NT2/D1 (cell line): ENCODE data around the gene DYRK1B.

Experiments used
- DNase-seq: peaks from one replicate; pipeline ENCODE4 v3.0.0-alpha.2; 2011; ENCODE audit warnings: low read depth, low spot score
- H3K27me3 ChIP-seq: 2 replicates; pipeline ENCODE4 v1.6.0; 2011; ENCODE audit warnings: mild to moderate bottlenecking; ENCODE audit not compliant: insufficient read length, insufficient read depth
- H3K36me3 ChIP-seq: 2 replicates; pipeline ENCODE4 v1.6.1; 2011; ENCODE audit warnings: mild to moderate bottlenecking, low read length, mixed read lengths; ENCODE audit not compliant: insufficient read depth, insufficient read length
- H3K4me1 ChIP-seq: 2 replicates; pipeline ENCODE4 v1.5.1; 2011; ENCODE audit not compliant: insufficient read depth, insufficient read length
- H3K4me3 ChIP-seq: 2 replicates; pipeline ENCODE4 v1.5.1; 2011; ENCODE audit warnings: low read depth; ENCODE audit not compliant: insufficient read length
- H3K9ac ChIP-seq: 2 replicates; pipeline ENCODE4 v1.6.0; 2011; ENCODE audit warnings: low read depth; ENCODE audit not compliant: insufficient read length
- H3K9me3 ChIP-seq: 2 replicates; pipeline ENCODE4 v1.5.1; 2011; ENCODE audit warnings: mild to moderate bottlenecking, low read length; ENCODE audit not compliant: insufficient read depth
- SUZ12 ChIP-seq: IDR thresholded peaks from 2 replicates; pipeline ENCODE4 v1.6.1; 2011; ENCODE audit not compliant: insufficient read length, insufficient read depth; ENCODE audit errors: extremely low read depth
- YY1 ChIP-seq: IDR thresholded peaks from 2 replicates; pipeline ENCODE4 v1.6.1; 2011; ENCODE audit not compliant: insufficient read length, insufficient read depth
- ZNF274 ChIP-seq: IDR thresholded peaks from 2 replicates; pipeline ENCODE4 v1.6.1; 2011; ENCODE audit warnings: mild to moderate bottlenecking, low read depth, low read length

Gene DYRK1B

GRCh38 chr19:39874404-39874803 is 40.4 kb upstream of the DYRK1B start:
- Histone ChIP-seq H3K4me3 (no peak overlapping the region), H3K9ac (no peak overlapping the region), H3K4me1 (peaks cover 4% of the 10 kb centered on the region), H3K36me3 (no peaks in the 10 kb centered on the region), H3K27me3 (no peaks in the 10 kb centered on the region), H3K9me3 (no peaks in the 10 kb centered on the region)
- TF ChIP-seq SUZ12 (no peak), YY1 (no peak), ZNF274 (no peak)
- no peak for DNase-seq

GRCh38 chr19:39873385-39873784 is 39.4 kb upstream of the DYRK1B start:
- no peaks in the 10 kb centered on the region for H3K36me3 ChIP-seq
- no peak overlapping the region for H3K9ac ChIP-seq
- no peaks in the 10 kb centered on the region for H3K9me3 ChIP-seq
- no peaks in the 10 kb centered on the region for H3K27me3 ChIP-seq
- H3K4me1 ChIP-seq: peaks cover 4% of the 10 kb centered on the region
- no peak overlapping the region for H3K4me3 ChIP-seq
- DNase-seq: no peak
- no peak for TF ChIP-seq SUZ12
- no peak for TF ChIP-seq ZNF274
- TF ChIP-seq YY1: no peak

- TF ChIP-seq SUZ12 (no peak), YY1 (no peak), ZNF274 (no peak)
- no peaks in the 10 kb centered on the region for H3K27me3 ChIP-seq
- peaks cover 4% of the 10 kb centered on the region for H3K4me1 ChIP-seq
- H3K9ac ChIP-seq: no peak overlapping the region
- no peak overlapping the region for H3K4me3 ChIP-seq
- no peaks in the 10 kb centered on the region for H3K9me3 ChIP-seq
- H3K36me3 ChIP-seq: no peaks in the 10 kb centered on the region
- DNase-seq: no peak
Observed at GRCh38 chr19:39871886-39872866, 38.2 kb upstream of the DYRK1B start.

GRCh38 chr19:39871362-39871761 is 37.4 kb upstream of the DYRK1B start:
- H3K27me3 ChIP-seq: no peaks in the 10 kb centered on the region
- H3K9ac ChIP-seq: no peak overlapping the region
- no peaks in the 10 kb centered on the region for H3K36me3 ChIP-seq
- TF ChIP-seq SUZ12: no peak
- no peak for TF ChIP-seq ZNF274
- no peak for TF ChIP-seq YY1
- peaks cover 4% of the 10 kb centered on the region for H3K4me1 ChIP-seq
- H3K9me3 ChIP-seq: no peaks in the 10 kb centered on the region
- no peak for DNase-seq
- H3K4me3 ChIP-seq: no peak overlapping the region

- H3K9ac ChIP-seq: no peak overlapping the region
- no peaks in the 10 kb centered on the region for H3K9me3 ChIP-seq
- no peaks in the 10 kb centered on the region for H3K27me3 ChIP-seq
- peaks cover 4% of the 10 kb centered on the region for H3K4me1 ChIP-seq
- H3K36me3 ChIP-seq: no peaks in the 10 kb centered on the region
- DNase-seq: no peak
- TF ChIP-seq ZNF274 (no peak), SUZ12 (no peak), YY1 (no peak)
- H3K4me3 ChIP-seq: no peak overlapping the region
Observed at GRCh38 chr19:39870171-39870971, 36.4 kb upstream of the DYRK1B start.

- Histone ChIP-seq H3K27me3 (no peaks in the 10 kb centered on the region), H3K9me3 (no peaks in the 10 kb centered on the region), H3K4me3 (no peak overlapping the region), H3K36me3 (no peaks in the 10 kb centered on the region), H3K4me1 (peaks cover 4% of the 10 kb centered on the region), H3K9ac (no peak overlapping the region)
- no peak for DNase-seq
- TF ChIP-seq SUZ12 (no peak), ZNF274 (no peak), YY1 (no peak)
Observed at GRCh38 chr19:39867952-39868351, 34.0 kb upstream of the DYRK1B start.

- Histone ChIP-seq H3K27me3 (no peaks in the 10 kb centered on the region), H3K36me3 (no peaks in the 10 kb centered on the region), H3K9me3 (no peaks in the 10 kb centered on the region), H3K4me1 (peaks cover 4% of the 10 kb centered on the region), H3K9ac (no peak overlapping the region), H3K4me3 (no peak overlapping the region)
- TF ChIP-seq ZNF274 (no peak), SUZ12 (no peak), YY1 (no peak)
- DNase-seq: no peak
Observed at GRCh38 chr19:39867133-39867532, 33.2 kb upstream of the DYRK1B start.
